HT-29 (cell line): ENCODE data around the gene ATG16L1. TPM values are rescaled to one million over a fixed set of nuclear protein-coding genes. Genes with fewer than 3 reads are reported as not detected.

Experiments used
- DNase-seq: peaks from one replicate; pipeline ENCODE4 v3.0.0-alpha.2; 2015; ENCODE audit warnings: low spot score
- total RNA-seq: library from RNA; depleted of rRNA; stranded (reverse); fragments of >200 nt; shearing (Covaris generic); gene quantifications from 2 replicates; pipeline ENCODE4 v1.2.3, GENCODE V29; 2014; rRNA removed

Gene ATG16L1
- total RNA-seq, result 32.4 and 36.6 TPM in 2 replicates

DNA sequence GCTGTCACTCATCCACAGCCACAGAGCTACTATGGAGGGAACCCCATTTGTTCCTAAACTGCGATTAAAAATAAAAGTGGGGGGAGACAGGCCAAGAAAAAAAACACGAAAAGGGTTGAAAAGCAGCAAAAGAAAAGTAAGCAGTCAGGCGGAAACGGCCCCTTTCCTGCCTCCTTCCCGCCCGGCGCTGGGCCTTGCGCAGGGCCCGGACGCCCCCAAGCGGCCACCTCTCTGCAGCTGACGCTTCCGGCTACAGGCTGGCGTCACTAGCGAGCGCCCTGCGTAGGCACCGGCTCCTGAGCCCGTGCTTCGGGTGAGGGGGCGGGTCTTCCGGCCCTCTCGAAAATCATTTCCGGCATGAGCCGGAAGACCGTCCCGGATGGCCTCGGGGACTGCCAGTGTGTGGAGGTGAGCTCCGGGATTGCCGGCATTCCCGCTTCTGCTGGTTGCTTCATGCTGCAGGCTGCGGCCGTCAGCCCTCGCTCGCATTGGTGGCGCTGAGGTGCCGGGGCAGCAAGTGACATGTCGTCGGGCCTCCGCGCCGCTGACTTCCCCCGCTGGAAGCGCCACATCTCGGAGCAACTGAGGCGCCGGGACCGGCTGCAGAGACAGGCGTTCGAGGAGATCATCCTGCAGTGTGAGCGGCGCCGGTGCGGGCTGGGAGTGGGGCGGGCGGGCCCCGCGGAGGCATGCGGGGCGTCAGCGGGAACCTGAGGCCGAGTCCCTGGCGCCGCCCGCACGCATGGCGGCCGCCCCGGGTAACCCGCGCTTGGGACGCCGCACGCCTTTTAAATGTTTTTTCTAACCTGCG, at the start of gene ATG16L1:
Gene ATG16L1, plus strand, starts transcription at position 368 of the 811 bp plus-strand sequence. Its CDS starts 155 bp downstream, at position 523.
- DNase-seq, result peak; percentile 96

DNA sequence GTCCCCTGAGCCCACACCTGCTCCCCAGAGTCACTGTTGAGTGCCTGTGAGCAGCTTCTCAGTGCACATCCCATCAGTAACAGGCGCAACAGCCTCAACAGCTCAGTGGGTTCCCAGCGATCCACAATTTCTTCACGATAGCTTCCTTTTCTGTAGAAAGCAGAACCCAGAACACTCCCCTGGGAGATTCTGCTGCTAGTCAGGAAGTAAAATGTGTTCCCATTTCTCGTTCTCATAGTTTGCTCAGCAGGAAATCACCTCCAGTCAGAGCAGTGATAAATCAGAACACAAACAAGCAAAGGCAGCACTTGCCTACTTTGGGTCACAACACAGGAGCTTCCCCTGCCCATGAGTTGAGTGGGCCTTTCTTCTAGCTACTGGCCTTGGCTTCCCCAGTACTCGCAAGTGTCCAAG, 48.9 kb upstream of the ATG16L1 start:
- DNase-seq, result no peak

DNA sequence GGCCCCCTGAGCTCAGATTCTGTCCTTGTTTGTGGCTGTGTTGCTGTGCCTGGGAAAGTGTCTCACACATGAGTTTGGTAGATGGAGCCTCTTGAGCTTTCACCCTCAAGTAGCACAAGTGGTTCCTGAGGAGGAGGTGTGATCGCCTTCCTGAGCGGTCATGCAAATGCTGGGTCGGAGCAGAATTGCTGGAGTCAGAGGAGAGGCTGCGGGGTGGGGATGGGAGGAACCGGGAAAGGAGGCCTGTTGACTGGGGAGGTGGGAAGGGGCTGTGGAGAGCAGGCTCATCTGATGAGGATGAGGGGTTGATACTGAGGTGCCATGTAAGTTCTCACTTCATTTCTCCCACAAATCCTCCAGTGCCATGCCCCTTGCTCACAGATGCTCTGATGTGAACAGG, 48.4 kb upstream of the ATG16L1 start:
- DNase-seq, result no peak

DNA sequence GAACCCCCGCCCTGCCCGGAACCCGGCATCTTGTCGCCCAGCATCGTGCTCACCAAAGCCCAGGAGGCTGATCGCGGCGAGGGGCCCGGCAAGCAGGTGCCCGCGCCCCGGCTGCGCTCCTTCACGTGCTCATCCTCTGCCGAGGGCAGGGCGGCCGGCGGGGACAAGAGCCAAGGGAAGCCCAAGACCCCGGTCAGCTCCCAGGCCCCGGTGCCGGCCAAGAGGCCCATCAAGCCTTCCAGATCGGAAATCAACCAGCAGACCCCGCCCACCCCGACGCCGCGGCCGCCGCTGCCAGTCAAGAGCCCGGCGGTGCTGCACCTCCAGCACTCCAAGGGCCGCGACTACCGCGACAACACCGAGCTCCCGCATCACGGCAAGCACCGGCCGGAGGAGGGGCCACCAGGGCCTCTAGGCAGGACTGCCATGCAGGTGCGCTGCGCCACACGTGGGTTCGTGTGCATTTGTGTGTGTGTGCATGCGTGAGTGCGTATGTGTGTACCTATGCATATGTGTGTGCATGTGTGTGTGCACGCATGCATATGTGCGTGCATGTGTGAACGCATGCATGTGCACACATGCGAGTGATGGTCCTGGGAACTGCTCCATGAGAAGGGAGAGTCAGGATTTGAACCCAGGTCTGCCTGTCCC, 47.1 kb upstream of the ATG16L1 start:
- no peak for DNase-seq

DNA sequence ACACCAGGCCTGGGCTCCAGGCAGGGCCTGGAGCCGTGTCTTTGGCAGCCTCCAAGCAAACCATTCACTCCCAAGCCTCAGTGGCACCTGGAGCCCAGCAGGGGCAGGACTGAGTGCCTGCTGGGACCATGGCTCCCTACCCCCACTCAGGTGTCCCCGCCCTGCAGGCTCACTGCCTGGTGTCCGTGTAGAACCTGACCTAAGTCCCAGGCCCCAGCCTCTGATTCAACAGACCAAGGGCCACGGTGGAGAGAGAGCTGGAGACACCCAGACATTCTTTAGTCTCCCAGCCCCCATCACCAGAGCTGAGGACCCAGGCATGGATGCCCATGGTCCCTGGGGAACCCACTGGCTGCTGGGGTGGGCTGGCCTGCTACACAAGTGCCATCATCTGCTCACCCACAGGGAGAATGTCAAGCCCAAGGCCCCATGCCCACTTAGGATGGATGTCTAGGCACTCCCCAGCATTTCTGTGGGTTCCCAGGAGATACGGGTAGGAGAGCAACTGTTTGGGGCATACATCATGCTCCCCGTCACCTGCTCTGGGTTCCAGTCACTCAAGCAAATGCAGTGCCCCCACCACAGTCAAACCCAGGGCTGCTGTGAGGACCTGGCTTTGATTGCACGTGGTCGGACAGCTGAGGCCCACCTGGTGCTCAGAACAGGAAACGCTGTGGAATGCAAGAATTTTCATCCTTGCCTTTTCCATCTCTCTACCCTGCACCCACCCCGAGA, 42.9 kb upstream of the ATG16L1 start:
- peak; percentile 62 for DNase-seq

DNA sequence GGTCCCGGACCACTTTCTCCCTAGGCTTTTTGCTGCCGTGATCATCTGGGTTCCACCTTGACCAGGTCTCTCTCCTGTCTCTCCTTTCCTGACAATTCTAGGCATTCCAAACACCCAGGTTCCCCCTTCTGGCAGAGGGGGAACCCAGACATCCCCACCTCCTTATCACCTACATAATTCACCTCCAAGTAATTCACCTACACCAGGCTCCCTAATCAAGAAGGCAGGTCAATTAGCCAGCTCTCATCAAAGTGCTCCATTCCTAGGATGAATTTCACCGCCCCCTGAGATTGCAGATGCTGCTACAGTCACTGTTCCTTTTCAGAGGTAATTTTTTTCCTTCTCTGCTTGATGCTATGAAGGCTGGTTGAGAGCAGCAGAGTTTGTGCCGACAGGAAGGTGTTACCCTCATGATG, 42.3 kb upstream of the ATG16L1 start:
- DNase-seq, result peak; percentile 13

DNA sequence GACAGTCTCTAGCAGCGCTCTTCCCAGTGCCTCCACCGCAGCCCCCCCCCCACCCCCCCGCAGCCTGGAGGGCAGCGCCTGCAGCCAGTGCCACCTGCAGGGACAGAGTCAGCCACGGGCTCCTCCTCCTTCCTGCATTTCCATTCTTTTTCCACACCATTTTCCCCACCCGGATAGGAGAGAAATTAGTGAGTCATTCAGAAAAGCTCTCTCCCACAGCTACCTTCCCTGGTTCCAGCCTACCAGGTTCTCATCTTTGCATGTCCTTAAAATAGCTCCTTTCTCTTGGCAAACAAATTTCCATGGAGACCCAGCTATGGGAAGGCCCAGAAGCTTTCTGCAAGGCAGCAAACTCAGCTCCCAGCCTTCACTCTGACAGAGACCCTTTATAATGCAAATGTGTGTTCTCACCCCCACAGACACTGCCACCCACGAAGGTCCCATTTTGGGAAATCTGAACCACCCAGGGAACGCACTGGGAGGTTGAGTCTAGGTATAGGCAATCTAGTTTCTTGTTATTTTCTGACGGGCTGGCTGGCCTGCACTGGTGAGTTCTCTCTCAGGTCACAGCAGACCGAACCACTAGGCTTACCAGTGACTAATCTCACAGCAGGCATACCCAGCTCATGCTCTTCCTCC, 41.8 kb upstream of the ATG16L1 start:
- DNase-seq, result peak; percentile 55

DNA sequence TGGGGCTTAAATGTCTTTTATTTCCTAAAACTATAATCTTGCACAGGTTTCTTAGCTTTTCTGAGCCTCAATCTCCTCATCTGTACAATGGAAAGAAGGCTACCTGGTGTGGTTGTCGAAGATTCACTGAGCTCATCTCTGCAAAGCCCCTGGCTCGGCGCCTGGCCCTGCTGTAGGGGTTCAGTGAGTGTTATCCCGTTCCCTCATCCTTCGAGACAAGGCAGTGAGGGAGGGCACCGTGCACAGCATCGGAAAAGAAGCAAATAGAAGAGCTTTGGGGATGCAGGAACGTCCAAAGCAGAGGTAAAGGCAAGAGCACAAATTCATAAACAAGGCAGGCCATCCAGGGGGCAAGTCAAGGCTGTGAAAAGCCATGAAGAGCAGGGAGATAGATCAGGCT, 41.2 kb upstream of the ATG16L1 start:
- DNase-seq, result no peak

DNA sequence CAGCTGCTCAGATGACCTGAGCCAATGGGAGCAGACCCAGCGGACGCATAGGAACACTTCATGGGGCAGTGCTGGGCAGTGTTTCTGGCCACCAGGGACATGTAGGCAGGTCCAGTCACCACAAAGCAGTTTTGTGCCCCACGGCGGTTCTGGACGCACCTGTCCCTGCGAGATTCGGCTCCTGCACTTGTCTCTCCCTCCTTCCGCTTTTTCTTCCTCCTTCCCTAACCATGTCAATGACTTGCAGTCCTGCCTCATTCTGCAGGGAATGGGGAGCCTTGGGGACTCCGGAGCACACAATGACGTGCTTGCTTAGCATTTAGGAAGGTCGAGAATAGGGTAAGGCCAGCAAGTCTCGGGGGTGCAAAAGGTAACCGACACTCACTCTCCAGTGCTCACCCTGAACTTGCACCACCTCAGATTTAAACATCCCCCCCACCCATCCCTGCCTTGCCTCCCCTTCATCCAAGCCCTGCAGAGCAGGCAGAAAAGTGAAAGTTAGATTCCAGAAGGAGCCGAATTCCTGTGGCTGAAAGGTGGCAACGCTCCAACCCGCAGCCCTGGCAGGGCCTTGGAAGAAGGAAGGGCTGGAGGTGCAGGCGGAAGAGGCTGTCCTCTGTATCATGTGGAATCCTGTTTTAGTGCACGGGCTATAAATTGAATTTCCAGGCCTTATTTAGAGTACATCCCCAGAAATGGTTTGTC, 40.5 kb upstream of the ATG16L1 start:
- DNase-seq, result peak; percentile 93

DNA sequence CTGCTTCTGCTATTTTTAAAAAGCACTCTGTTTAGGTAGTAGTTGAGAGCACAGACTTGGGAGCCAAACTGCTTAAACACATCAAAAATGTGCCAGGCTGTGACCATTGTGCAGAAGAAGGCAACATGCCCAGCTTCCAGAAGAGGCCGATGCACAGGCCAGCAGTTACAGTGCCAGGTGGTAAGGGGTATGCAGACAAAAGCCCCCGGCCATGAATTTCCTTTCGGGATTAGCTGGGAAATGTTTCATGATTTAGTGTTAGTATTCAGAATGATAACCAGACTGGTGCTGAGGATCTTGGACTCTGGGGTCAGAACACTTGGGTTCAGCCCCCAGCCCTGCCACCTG, 40.0 kb upstream of the ATG16L1 start:
- no peak for DNase-seq

DNA sequence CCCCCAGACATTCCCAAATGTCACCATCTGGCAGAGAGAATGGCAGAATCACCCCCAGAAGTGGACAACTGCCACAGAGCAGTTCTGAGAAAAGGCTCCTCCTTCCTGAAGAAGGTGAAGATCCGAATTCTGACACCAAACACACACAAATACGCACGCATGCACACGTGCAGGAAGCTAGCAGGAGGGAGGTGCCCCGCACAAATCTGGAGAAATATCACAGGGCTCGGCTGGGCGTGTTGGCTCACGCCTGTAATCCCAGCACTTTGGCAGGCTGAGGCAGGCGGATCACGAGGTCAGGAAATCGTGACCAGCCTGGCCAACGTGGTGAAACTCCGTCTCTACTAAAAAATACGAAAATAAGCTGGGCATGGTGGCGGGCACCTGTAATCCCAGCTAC, 38.5 kb upstream of the ATG16L1 start:
- DNase-seq, result no peak

DNA sequence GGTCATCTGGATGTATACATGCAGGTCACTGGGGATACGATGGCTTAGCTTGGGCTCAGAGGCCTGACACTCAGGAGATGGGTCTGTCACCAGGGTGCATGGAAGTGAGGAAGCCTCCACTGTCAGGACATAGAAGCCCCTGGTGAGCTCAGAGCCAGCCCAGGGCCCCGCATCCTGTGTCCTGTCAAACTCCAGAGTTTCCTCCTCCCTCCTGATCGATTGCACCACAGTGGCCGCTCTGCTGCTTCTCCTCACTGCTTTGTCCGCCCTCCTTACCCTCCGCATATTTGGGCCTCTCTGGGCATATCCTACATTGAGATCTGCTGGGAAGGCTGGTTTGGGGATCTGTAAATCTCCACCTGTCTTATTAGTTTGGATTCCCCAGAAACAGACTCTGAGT, 37.5 kb upstream of the ATG16L1 start:
- DNase-seq, result no peak

DNA sequence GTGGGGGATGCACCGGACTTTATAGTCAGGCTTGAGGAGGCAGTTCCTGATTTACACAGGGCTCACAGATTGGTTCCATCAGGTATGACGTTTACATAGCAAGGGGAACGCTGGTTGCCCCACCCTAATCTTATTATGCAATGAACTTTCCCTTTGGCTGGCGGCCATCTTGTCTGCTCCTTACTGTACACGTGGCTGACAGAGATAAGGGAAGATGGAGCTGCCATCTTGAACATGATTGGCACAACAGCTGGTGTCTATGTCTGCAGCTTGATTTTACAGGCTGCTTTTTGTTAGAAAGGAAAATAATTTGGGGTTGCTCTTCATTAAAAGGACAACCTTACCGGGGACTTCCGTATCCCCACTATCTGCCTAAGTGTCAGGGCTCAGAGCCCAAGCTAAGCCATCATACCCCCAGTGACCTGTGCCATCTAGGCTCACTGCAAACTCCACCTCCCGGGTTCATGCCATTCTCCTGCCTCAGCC, 33.5 kb upstream of the ATG16L1 start:
- DNase-seq, result no peak

DNA sequence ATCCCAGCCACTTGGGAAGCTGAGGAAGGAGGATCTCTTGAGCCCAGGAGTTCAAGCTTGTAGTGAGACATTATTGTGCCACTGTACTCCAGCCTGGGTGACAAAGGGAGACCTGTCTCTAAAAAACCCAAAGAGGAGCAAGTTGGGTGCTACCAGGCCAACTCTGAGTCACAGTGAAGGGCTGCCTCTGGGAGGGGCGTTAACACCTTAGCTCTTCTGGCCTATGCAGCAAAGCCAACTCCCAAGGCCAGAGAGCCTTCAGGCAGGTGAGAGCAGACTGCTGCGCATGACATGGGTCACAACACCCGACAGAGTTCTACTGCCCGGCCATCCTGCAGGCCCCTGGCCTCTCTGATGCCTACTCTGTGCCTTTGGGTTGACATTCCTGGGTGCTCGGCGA, 32.6 kb upstream of the ATG16L1 start:
- DNase-seq, result no peak

DNA sequence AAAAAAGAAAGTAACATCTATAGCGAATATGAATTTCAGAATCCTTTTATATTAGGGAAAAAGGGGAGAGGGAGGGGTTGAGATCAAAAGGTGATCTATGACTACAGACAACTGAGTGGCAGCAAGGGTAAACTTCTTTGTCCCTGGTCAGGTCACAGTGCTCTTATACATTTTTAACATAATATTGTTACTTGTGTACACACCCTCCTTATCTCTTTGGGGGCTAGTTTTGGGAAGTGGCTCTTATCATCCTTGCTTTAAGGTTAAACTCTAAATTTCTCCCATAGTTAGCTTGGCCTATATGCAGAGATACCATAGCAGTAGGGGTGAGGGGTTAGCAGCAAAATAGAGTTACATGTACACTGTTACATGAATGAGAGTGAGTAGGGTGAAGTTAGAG, 31.6 kb upstream of the ATG16L1 start:
- no peak for DNase-seq

DNA sequence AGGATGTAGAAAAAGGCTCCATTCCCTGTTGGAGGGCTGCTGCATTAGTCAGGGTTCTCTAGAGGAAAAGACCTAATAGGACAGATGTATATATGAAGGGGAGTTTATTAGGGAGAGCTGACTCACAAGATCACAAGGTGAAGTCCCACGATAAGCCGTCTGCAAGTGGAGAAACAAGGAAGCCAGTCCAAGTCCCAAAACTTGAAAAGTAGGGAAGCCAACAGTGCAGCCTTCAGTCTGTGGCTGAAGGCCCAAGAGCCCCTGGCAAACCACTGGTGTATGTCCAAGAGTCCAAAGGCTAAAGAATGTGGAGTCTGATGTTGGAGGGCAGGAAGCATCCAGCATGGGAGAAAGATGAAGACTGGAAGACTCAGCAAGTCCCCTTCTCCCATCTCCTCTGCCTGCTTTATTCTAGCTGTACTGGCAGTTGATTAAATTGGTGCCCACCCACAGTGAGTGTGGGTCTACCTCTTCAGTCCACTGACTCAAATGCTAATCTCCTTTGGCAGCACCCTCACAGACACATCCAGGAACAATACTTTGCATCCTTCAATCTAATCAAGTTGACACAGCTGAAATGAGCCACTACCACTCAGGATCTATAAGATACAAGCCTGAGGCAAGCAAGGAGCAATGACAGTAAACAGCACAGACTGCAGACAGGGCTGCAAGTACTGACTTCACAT, 30.0 kb upstream of the ATG16L1 start:
- DNase-seq, result no peak

DNA sequence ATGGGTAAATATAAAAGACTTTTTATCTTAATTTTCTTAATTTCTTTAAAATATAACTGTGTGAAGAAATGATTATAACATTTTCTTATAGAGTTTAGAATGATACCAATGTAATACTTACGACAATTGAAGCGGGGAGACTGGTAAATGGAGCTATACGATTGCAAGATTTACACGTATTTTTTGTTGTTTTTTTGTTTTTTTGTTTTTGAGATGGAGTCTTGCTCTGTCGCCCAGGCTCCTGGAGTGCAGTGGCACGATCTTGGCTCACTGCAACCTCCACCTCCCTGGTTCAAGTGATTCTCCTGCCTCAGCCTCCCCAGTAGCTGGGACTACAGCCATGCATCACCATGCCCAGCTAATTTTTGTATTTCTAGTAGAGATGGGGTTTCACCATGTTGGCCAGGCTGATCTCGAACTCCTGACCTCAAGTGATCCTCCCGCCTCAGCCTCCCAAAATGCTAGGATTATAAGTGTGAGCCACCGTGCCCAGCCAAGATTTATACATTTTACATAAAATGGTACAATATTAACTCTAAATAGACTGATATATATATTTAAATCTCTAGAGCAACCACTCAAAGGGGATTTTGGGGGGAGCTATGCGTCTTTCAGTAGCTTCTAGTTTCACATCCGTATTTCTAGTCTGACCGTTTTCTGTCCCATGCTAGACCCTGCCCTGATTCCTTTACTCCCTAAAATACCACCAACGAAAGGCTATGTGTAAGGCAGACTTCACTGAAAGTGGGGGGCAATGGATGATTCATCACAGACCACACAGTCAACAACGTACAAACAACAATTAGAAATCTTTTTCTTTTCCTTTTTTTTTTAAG, 28.2 kb upstream of the ATG16L1 start:
- DNase-seq, result no peak

DNA sequence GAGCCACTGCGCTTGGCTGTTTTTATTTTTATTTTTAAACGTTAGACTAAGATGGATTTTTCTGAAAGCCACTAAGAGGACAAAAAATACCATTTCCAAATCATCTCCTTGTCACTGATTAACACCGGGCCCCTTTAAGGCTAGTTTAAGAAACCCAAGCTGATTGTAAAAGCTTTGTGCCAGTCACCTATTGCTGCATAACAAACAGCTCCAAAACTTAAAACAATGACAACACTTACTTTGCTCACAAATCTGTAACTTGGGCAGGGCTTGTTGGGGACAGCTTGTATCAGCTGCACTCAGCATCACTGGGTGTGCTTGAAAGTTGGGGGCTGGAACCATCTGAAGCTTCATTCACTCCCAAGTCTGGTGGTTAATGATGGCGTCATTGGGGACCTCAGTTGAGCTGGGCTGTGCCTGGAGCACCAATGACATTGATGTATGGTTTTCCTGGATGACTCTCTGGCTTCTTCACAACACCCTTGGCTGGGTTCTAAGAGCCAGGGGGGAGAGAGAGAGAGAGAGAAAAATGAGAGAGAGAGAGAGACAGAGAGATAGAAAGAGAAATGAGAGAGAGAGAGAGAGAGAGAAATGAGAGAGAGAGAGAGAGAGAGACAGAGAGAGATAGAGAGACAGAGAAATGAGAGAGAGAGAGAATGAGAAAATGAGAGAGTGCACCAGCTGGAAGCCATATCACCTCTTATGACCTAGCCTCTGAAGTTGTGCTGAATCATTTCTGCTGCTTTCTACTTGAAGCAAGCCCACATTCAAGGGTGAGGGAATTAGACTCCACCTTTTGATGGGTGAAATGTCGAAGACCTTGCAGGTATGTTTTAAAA, 26.0 kb upstream of the ATG16L1 start:
- DNase-seq, result no peak

DNA sequence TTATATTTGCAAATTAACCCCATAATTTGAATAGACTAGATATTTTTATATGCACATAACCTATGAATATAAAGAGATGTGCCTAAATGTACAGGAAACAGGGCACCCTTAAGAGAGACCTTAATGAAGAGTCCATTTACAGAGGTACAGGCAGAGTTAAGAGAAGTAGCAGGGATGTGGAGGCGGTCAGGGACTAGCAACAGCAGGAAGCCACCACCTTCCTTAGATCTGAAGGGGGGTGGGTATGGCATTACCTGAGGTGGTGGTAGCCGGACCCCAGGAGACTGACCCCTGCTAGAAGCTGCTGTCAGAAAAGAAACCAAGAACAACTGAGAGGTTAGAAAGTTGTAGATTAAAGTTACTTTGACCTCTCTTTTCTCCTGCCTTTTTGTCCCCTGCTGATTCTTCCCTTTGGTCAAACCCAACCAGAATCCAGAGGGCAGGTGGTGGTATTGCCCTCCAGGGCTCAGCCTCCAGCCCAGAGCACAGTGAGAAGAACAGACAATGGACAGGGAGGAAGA, 24.9 kb upstream of the ATG16L1 start:
- no peak for DNase-seq
